ENCODE data around the gene LUZP2. TPM values are rescaled to one million over a fixed set of nuclear protein-coding genes. Genes with fewer than 3 reads are reported as not detected.
"Not testable (repeated sequence)": the region's sequence is repeated elsewhere in the genome, so short reads cannot be mapped to it uniquely, and the experiment has no call there.

LUZP2 gene
- polyA plus RNA-seq, 1 donor from 2014 or later = 15.5 TPM

DNA sequence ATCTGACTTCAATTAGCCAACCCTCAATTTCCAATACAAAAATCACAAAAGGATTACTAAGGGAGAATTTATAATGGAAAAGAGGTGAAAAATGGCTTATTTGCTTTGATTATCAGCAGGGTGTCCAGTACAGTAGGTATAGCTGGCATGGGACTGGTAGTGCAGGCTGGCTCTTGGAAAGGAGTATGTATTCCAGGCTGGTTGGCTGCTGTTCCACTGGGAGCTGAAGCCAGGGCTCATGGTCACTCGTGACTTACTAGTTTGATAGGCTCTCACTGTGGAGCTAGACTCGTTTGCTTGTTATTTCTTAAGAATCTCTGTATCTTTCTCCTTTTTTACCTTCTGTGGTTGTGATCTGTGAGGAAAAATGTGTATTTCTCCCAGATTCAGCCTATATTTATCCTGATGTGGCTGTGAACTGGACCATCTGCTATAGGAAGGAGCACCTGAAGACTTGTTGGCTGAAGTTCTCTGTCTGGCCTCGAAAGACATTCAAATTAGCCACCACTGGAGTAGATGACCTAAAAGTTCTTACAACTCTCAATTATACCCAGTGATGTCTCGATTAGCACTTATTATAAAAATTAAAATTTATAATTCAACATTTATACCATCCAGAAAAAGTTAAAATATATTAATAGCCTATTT, 395.1 kb downstream of the LUZP2 start:
- H3K9me3 ChIP-seq (ENCODE audit: low read length); H2AFZ ChIP-seq (ENCODE audit: low read depth, low read length); H3K4me3 ChIP-seq (ENCODE audit: low read length); H3K9me2 ChIP-seq (ENCODE audit: insufficient read depth, low read length); H3K27me3 ChIP-seq (ENCODE audit: insufficient read depth, low read depth, low read length); H3K4me2 ChIP-seq (ENCODE audit: low read length); H4K20me1 ChIP-seq (ENCODE audit: insufficient read depth); H3K9ac ChIP-seq (ENCODE audit: low read length); H3K27ac ChIP-seq (ENCODE audit: low read length); H3K36me3 ChIP-seq (ENCODE audit: insufficient read depth, low read length); H3F3A ChIP-seq (ENCODE audit: insufficient read depth, low read length, poor library complexity, severe bottlenecking); H3K79me2 ChIP-seq (replicated peaks; ENCODE audit: insufficient read depth, low read length): not testable (repeated sequence)

DNA sequence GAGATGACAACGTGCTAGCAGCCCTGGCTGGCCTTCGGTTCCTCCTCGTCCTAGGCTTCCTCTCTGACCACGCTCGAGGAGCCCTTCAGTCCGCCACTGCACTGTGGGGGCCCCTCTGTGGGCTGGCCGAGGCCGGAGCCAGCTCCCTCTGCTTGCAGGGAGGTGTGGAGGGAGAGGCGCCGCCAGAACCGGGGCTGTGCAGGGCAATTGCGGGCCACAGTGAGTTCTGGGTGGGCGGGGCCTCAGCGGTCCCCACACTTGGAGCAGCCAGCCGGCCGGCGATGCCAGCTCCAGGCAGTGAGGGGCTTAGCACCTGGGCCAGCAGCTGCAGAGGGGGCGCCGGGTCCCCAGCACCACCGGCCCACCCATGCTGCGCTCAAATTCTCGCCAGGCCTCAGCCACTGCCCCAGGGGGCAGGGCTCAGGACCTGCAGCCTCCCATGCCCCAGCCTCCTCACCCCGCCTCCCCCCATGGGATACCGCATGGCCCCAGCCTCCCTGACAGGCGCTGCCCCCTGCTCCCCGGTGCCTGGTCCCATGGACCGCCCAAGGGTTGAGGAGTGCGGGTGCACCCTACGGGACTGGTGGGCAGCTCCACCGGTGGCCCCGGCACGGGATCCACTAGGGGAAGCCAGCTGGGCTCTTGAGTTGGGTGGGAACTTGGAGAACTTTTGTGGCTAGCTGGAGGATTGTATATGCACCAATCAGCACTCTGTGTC, 399.4 kb downstream of the LUZP2 start:
- Histone ChIP-seq H3K36me3 (ENCODE audit: insufficient read depth, low read length) (no peaks in the 10 kb centered on the region), H3K9ac (ENCODE audit: low read length) (no peak overlapping the region), H2AFZ (ENCODE audit: low read depth, low read length) (no peak overlapping the region), H3K27me3 (ENCODE audit: insufficient read depth, low read depth, low read length) (no peaks in the 10 kb centered on the region), H3K9me2 (ENCODE audit: insufficient read depth, low read length) (no peaks in the 10 kb centered on the region), H3K9me3 (ENCODE audit: low read length) (no peaks in the 10 kb centered on the region), H3K27ac (ENCODE audit: low read length) (no peak overlapping the region), H3K4me2 (ENCODE audit: low read length) (no peak overlapping the region), H3K4me3 (ENCODE audit: low read length) (no peak overlapping the region), H3K79me2 (replicated peaks; ENCODE audit: insufficient read depth, low read length) (no peaks in the 10 kb centered on the region), H3F3A (ENCODE audit: insufficient read depth, low read length, poor library complexity, severe bottlenecking) (no peaks in the 10 kb centered on the region), H4K20me1 (ENCODE audit: insufficient read depth) (no peaks in the 10 kb centered on the region)
- no peak for TF ChIP-seq EZH2 (IDR thresholded peaks at IDR 0.05; ENCODE audit: borderline replicate concordance, insufficient read depth, low read length, poor library complexity, severe bottlenecking)
- no peak for TF ChIP-seq EP300 (conservative IDR thresholded peaks at IDR 0.05; ENCODE audit: poor library complexity, severe bottlenecking)
- TF ChIP-seq MXI1 (conservative IDR thresholded peaks at IDR 0.05; ENCODE audit: poor library complexity, severe bottlenecking) = no peak
- no peak for TF ChIP-seq POLR2AphosphoS5 (IDR thresholded peaks at IDR 0.05)
- TF ChIP-seq, protein P1, sequence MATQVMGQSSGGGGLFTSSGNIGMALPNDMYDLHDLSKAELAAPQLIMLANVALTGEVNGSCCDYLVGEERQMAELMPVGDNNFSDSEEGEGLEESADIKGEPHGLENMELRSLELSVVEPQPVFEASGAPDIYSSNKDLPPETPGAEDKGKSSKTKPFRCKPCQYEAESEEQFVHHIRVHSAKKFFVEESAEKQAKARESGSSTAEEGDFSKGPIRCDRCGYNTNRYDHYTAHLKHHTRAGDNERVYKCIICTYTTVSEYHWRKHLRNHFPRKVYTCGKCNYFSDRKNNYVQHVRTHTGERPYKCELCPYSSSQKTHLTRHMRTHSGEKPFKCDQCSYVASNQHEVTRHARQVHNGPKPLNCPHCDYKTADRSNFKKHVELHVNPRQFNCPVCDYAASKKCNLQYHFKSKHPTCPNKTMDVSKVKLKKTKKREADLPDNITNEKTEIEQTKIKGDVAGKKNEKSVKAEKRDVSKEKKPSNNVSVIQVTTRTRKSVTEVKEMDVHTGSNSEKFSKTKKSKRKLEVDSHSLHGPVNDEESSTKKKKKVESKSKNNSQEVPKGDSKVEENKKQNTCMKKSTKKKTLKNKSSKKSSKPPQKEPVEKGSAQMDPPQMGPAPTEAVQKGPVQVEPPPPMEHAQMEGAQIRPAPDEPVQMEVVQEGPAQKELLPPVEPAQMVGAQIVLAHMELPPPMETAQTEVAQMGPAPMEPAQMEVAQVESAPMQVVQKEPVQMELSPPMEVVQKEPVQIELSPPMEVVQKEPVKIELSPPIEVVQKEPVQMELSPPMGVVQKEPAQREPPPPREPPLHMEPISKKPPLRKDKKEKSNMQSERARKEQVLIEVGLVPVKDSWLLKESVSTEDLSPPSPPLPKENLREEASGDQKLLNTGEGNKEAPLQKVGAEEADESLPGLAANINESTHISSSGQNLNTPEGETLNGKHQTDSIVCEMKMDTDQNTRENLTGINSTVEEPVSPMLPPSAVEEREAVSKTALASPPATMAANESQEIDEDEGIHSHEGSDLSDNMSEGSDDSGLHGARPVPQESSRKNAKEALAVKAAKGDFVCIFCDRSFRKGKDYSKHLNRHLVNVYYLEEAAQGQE (IDR thresholded peaks at IDR 0.05; ENCODE audit: borderline replicate concordance) = no peak
- no peak for TF ChIP-seq SMC3 (conservative IDR thresholded peaks at IDR 0.05; ENCODE audit: poor library complexity)

DNA sequence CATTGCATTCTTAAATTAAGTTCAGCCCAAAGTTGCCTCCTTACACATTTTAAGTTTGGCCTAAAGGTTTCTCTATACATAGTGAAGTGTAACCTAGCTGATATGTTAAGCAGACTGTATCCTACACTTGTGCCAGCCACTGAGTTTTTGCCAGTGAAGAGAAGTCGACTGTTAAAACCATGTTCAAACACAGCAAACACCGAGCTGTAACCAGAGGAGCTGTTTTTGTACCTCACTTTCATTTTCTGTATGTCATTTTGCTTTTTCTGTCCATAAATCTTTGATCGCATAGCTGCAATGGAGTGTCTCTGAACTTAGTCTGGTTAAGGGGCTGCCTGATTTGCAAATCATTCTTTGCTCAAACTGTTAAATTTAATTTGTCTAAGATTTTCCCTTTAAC, 403.7 kb downstream of the LUZP2 start:
- Histone ChIP-seq H3K27ac (ENCODE audit: low read length) (no peak overlapping the region), H3K4me3 (ENCODE audit: low read length) (no peak overlapping the region), H3K9me3 (ENCODE audit: low read length) (no peaks in the 10 kb centered on the region), H3F3A (ENCODE audit: insufficient read depth, low read length, poor library complexity, severe bottlenecking) (no peaks in the 10 kb centered on the region), H2AFZ (ENCODE audit: low read depth, low read length) (no peak overlapping the region), H3K4me2 (ENCODE audit: low read length) (no peak overlapping the region), H3K9me2 (ENCODE audit: insufficient read depth, low read length) (no peaks in the 10 kb centered on the region), H3K9ac (ENCODE audit: low read length) (no peak overlapping the region), H3K79me2 (replicated peaks; ENCODE audit: insufficient read depth, low read length) (no peaks in the 10 kb centered on the region), H4K20me1 (ENCODE audit: insufficient read depth) (no peaks in the 10 kb centered on the region), H3K36me3 (ENCODE audit: insufficient read depth, low read length) (no peaks in the 10 kb centered on the region), H3K27me3 (ENCODE audit: insufficient read depth, low read depth, low read length) (no peaks in the 10 kb centered on the region)
- TF ChIP-seq TAF1 (IDR thresholded peaks at IDR 0.05; ENCODE audit: low read depth) (no peak), SMC3 (conservative IDR thresholded peaks at IDR 0.05; ENCODE audit: poor library complexity) (no peak), EP300 (conservative IDR thresholded peaks at IDR 0.05; ENCODE audit: poor library complexity, severe bottlenecking) (no peak), EZH2 (IDR thresholded peaks at IDR 0.05; ENCODE audit: borderline replicate concordance, insufficient read depth, low read length, poor library complexity, severe bottlenecking) (no peak), RAD21 (conservative IDR thresholded peaks at IDR 0.05) (no peak), POLR2AphosphoS5 (IDR thresholded peaks at IDR 0.05) (no peak), MXI1 (conservative IDR thresholded peaks at IDR 0.05; ENCODE audit: poor library complexity, severe bottlenecking) (no peak)
- TF ChIP-seq, protein P1 (IDR thresholded peaks at IDR 0.05; ENCODE audit: borderline replicate concordance) = no peak
- TF ChIP-seq, protein P2, sequence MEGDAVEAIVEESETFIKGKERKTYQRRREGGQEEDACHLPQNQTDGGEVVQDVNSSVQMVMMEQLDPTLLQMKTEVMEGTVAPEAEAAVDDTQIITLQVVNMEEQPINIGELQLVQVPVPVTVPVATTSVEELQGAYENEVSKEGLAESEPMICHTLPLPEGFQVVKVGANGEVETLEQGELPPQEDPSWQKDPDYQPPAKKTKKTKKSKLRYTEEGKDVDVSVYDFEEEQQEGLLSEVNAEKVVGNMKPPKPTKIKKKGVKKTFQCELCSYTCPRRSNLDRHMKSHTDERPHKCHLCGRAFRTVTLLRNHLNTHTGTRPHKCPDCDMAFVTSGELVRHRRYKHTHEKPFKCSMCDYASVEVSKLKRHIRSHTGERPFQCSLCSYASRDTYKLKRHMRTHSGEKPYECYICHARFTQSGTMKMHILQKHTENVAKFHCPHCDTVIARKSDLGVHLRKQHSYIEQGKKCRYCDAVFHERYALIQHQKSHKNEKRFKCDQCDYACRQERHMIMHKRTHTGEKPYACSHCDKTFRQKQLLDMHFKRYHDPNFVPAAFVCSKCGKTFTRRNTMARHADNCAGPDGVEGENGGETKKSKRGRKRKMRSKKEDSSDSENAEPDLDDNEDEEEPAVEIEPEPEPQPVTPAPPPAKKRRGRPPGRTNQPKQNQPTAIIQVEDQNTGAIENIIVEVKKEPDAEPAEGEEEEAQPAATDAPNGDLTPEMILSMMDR (IDR thresholded peaks at IDR 0.05; ENCODE audit: poor library complexity, severe bottlenecking) = no peak

Measured in neural cell (in vitro differentiated cells).